WTC11 (cell line): ENCODE results near the gene PVALEF. TPM values are rescaled to one million over a fixed set of nuclear protein-coding genes. Genes with fewer than 3 reads are reported as not detected.
A peak's percentile ranks its signal among the peaks of the same experiment; 100 is the strongest.

Experiments
- ATAC-seq: fragments of 200-7000 bp; cut with Tn5 transposase; 2 replicates; pipeline ENCODE4 v1.10.0; 2021; ENCODE audit warnings: mild to moderate bottlenecking, moderate library complexity
- CTCF ChIA-PET: fragments of 300-600 bp; sonication (Branson Sonifier 250); formaldehyde crosslinking; loops from one replicate; lab custom pipeline; 2021; ENCODE audit warnings: antibody characterized with exemption; lab: Charles Lee
- POLR2A ChIA-PET: fragments of 350-600 bp; sonication (Branson Sonifier 250); formaldehyde crosslinking; loops from one replicate; lab custom pipeline; 2021; ENCODE audit warnings: antibody characterized with exemption; lab: Charles Lee
- DNase-seq: peaks from one replicate; pipeline ENCODE4 v3.0.0; 2021; ENCODE audit warnings: low spot score
- H3K27ac Mint-ChIP-seq: 2 replicates; pipeline ENCODE4 v1.8.0; 2021; ENCODE audit warnings: mixed read lengths
- H3K27me3 Mint-ChIP-seq: 2 replicates; pipeline ENCODE4 v1.8.0; 2021; ENCODE audit warnings: low read depth, mild to moderate bottlenecking, moderate library complexity, mixed read lengths
- H3K36me3 Mint-ChIP-seq: 2 replicates; pipeline ENCODE4 v1.8.0; 2021; ENCODE audit warnings: mixed read lengths
- H3K4me1 Mint-ChIP-seq: 2 replicates; pipeline ENCODE4 v1.8.0; 2022; ENCODE audit warnings: mixed read lengths
- H3K4me3 Mint-ChIP-seq: 2 replicates; pipeline ENCODE4 v1.8.0; 2021; ENCODE audit warnings: mild to moderate bottlenecking, moderate library complexity, mixed read lengths
- H3K9me3 Mint-ChIP-seq: 2 replicates; pipeline ENCODE4 v1.8.0; 2021; ENCODE audit warnings: mixed read lengths
- AR ChIP-seq: fragments of 250-450 bp; sonication (Bioruptor Pico); IDR thresholded peaks from 2 replicates; pipeline ENCODE4 v1.9.0; 2021; ENCODE audit warnings: mild to moderate bottlenecking
- CREM ChIP-seq: sonication (generic); formaldehyde crosslinking; IDR thresholded peaks from 2 replicates; pipeline ENCODE4 v1.8.1; 2022; ENCODE audit warnings: mild to moderate bottlenecking, missing genetic modification reagents, moderate library complexity
- ERG ChIP-seq: fragments of 250-450 bp; sonication (Bioruptor Pico); IDR thresholded peaks from 2 replicates; pipeline ENCODE4 v1.8.0; 2021; ENCODE audit warnings: mild to moderate bottlenecking
- ESRRA ChIP-seq: sonication (generic); formaldehyde crosslinking; IDR thresholded peaks from 2 replicates; pipeline ENCODE4 v1.8.1; 2022; ENCODE audit warnings: mild to moderate bottlenecking, missing genetic modification reagents, borderline replicate concordance
- ETV6 ChIP-seq: sonication (generic); formaldehyde crosslinking; IDR thresholded peaks from 2 replicates; pipeline ENCODE4 v1.8.1; 2022; ENCODE audit warnings: mild to moderate bottlenecking, missing genetic modification reagents
- MYBL2 ChIP-seq: sonication (generic); formaldehyde crosslinking; IDR thresholded peaks from 2 replicates; pipeline ENCODE4 v1.8.1; 2023; ENCODE audit warnings: mild to moderate bottlenecking, moderate library complexity, missing genetic modification reagents
- NR1H2 ChIP-seq: sonication (generic); formaldehyde crosslinking; IDR thresholded peaks from 2 replicates; pipeline ENCODE4 v1.9.0; 2021; ENCODE audit warnings: mild to moderate bottlenecking, moderate library complexity, missing genetic modification reagents
- NR3C1 ChIP-seq: sonication (generic); formaldehyde crosslinking; conservative IDR thresholded peaks from 2 replicates; pipeline ENCODE4 v1.8.1; 2023; ENCODE audit warnings: low read depth, mild to moderate bottlenecking, missing genetic modification reagents
- PRRX2 ChIP-seq: fragments of 250-450 bp; sonication (Bioruptor Pico); IDR thresholded peaks from 2 replicates; pipeline ENCODE4 v1.8.0; 2021; ENCODE audit warnings: mild to moderate bottlenecking
- RELA ChIP-seq: sonication (generic); formaldehyde crosslinking; IDR thresholded peaks from 2 replicates; pipeline ENCODE4 v1.8.1; 2022; ENCODE audit warnings: missing genetic modification reagents, mild to moderate bottlenecking, borderline replicate concordance
- SOX15 ChIP-seq: fragments of 250-450 bp; sonication (Bioruptor Pico); IDR thresholded peaks from 2 replicates; pipeline ENCODE4 v1.9.0; 2021; ENCODE audit warnings: mild to moderate bottlenecking
- TCF7 ChIP-seq: sonication (generic); formaldehyde crosslinking; IDR thresholded peaks from 2 replicates; pipeline ENCODE4 v1.8.0; 2022; ENCODE audit warnings: mild to moderate bottlenecking, low read depth, missing genetic modification reagents, moderate library complexity
- TEAD4 ChIP-seq: sonication (generic); formaldehyde crosslinking; IDR thresholded peaks from 2 replicates; pipeline ENCODE4 v1.8.0; 2022; ENCODE audit warnings: mild to moderate bottlenecking, missing genetic modification reagents
- ZMAT4 ChIP-seq: fragments of 250-450 bp; sonication (Bioruptor Pico); IDR thresholded peaks from 2 replicates; pipeline ENCODE4 v1.9.0; 2021; ENCODE audit warnings: mild to moderate bottlenecking
- ZNF219 ChIP-seq: sonication (generic); formaldehyde crosslinking; IDR thresholded peaks from 2 replicates; pipeline ENCODE4 v1.8.0; 2023; ENCODE audit warnings: missing genetic modification reagents, mild to moderate bottlenecking, borderline replicate concordance
- ZNF317 ChIP-seq: sonication (generic); formaldehyde crosslinking; IDR thresholded peaks from 2 replicates; pipeline ENCODE4 v1.8.1; 2023; ENCODE audit warnings: low read depth, mild to moderate bottlenecking, moderate library complexity, missing genetic modification reagents, borderline replicate concordance
- total RNA-seq: library from RNA; stranded (reverse); gene quantifications from 3 replicates; pipeline ENCODE4 v1.2.3, GENCODE V29; 2021
- TF ChIP-seq, protein P1 (sequence below): sonication (generic); formaldehyde crosslinking; IDR thresholded peaks from 2 replicates; pipeline ENCODE4 v1.8.1; 2022; ENCODE audit warnings: mild to moderate bottlenecking, moderate library complexity, missing genetic modification reagents
- TF ChIP-seq, protein P2 (sequence below): sonication (generic); formaldehyde crosslinking; IDR thresholded peaks from 2 replicates; pipeline ENCODE4 v1.8.1; 2022; ENCODE audit warnings: low read depth, mild to moderate bottlenecking, moderate library complexity, missing genetic modification reagents, borderline replicate concordance
- TF ChIP-seq, protein P3 (sequence below): sonication (generic); formaldehyde crosslinking; IDR thresholded peaks from 2 replicates; pipeline ENCODE4 v1.8.1; 2023; ENCODE audit warnings: mild to moderate bottlenecking, missing genetic modification reagents, moderate library complexity

PVALEF gene
- total RNA-seq, 1 experiment from 2014 or later = not detected

- ChIA-PET POLR2A (no interaction called here), CTCF (interaction anchor here (0.9 to 1.0 kb wide), 3 partner anchors 88 to 137 kb away, joined by 3 to 4 read pairs (median 3); no protein-coding TSS in a partner anchor)
- Mint-ChIP-seq H3K36me3 (peaks cover 14% of the 10 kb centered on the region), H3K4me3 (no peak overlapping the region), H3K27me3 (peaks cover 3% of the 10 kb centered on the region), H3K27ac (peak overlapping the region; percentile 54; the same call in 1 of the 2 replicates), H3K9me3 (no peaks in the 10 kb centered on the region), H3K4me1 (no peaks in the 10 kb centered on the region)
- ATAC-seq (no peak), DNase-seq (no peak)
- TF ChIP-seq ZNF317 = no peak
- TF ChIP-seq SOX15 (CRISPR knock-in tag) = no peak
- no peak for TF ChIP-seq CREM
- TF ChIP-seq TEAD4 (CRISPR knock-in tag) = no peak
- TF ChIP-seq PRRX2 = no peak
- no peak for TF ChIP-seq NR3C1 (CRISPR knock-in tag)
- no peak for TF ChIP-seq ESRRA (CRISPR knock-in tag)
- TF ChIP-seq ERG = no peak
- TF ChIP-seq ZMAT4 = no peak
- TF ChIP-seq, protein P1, sequence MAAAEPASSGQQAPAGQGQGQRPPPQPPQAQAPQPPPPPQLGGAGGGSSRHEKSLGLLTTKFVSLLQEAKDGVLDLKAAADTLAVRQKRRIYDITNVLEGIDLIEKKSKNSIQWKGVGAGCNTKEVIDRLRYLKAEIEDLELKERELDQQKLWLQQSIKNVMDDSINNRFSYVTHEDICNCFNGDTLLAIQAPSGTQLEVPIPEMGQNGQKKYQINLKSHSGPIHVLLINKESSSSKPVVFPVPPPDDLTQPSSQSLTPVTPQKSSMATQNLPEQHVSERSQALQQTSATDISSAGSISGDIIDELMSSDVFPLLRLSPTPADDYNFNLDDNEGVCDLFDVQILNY = no peak
- no peak for TF ChIP-seq NR1H2 (CRISPR knock-in tag)
- TF ChIP-seq, protein P2, sequence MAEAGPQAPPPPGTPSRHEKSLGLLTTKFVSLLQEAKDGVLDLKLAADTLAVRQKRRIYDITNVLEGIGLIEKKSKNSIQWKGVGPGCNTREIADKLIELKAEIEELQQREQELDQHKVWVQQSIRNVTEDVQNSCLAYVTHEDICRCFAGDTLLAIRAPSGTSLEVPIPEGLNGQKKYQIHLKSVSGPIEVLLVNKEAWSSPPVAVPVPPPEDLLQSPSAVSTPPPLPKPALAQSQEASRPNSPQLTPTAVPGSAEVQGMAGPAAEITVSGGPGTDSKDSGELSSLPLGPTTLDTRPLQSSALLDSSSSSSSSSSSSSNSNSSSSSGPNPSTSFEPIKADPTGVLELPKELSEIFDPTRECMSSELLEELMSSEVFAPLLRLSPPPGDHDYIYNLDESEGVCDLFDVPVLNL (CRISPR knock-in tag) = no peak
- no peak for TF ChIP-seq RELA (CRISPR knock-in tag)
- TF ChIP-seq MYBL2 (CRISPR knock-in tag) = no peak
- TF ChIP-seq AR (CRISPR knock-in tag) = no peak
- TF ChIP-seq TCF7 = no peak
- no peak for TF ChIP-seq ETV6
- TF ChIP-seq ZNF219 = no peak
- TF ChIP-seq, protein P3, sequence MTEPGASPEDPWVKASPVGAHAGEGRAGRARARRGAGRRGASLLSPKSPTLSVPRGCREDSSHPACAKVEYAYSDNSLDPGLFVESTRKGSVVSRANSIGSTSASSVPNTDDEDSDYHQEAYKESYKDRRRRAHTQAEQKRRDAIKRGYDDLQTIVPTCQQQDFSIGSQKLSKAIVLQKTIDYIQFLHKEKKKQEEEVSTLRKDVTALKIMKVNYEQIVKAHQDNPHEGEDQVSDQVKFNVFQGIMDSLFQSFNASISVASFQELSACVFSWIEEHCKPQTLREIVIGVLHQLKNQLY (CRISPR knock-in tag) = no peak
These were observed 65.9 kb downstream of the PVALEF start for GRCh38 chr17:81231121-81231645.
